ENCODE measurements around the gene TRIM4.
"Not testable (repeated sequence)": the region's sequence is repeated elsewhere in the genome, so short reads cannot be mapped to it uniquely, and the experiment has no call there.

Gene TRIM4

GRCh38 chr7:99919814-99920112 is 433 bp upstream of the TRIM4 start:
- DNase-seq (ENCODE audit: low spot score), result no peak

GRCh38 chr7:99910976-99911375 is 8.4 kb downstream of the TRIM4 start:
- DNase-seq (ENCODE audit: low spot score), result no peak

DNA sequence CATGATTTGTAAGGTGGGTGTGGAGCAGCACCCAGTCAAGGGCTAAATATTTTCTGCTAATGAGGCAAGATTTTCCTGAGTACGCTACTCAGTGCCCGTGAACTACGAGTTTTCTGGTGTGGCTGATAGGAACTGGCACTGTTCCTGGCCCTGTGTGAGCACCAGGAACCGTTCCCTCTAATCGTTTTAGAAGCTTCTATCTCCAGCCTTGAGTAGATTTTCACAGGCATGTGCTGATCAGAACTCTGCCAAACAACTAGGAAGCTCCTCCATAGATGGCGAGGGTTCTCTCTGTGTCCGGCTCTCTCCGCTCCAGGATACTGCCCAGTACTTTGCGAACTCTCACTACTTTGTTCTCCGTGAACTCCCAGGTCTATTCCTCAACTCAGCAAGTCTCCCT is 17.7 kb downstream of the TRIM4 start:
- DNase-seq (ENCODE audit: low spot score), result no peak

DNA sequence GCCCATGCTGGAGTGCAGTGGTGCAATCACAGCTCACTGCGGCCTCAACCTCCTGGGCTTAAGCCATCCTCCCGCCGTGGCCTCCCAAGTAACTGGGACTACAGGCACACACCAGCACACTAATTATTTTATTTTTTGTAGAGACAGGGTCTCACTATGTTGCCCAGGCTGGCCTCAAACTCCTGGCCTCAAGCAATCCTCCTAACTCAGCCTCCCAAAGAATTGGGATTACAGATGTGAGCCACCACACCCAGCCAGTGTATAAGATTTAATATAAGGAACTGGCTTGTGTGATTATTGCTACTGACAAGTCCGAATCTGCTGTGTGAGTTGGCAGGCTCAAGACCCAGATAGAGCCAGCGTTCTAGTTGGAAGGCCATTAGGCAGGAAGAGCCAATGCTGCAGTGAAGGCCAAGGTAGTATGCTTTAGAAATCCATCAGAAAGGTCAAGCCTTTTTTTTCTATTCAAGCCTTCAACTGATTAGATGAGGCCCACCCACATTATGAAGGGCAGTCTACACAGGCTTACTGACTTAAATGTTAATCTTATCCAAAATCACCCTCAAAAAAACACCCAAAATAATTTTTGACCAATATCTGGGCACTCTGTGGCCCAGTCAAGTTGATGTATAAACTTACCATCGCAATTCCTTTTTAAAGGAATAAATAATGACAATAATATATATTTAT is 19.4 kb downstream of the TRIM4 start:
- DNase-seq (ENCODE audit: low spot score), result no peak

DNA sequence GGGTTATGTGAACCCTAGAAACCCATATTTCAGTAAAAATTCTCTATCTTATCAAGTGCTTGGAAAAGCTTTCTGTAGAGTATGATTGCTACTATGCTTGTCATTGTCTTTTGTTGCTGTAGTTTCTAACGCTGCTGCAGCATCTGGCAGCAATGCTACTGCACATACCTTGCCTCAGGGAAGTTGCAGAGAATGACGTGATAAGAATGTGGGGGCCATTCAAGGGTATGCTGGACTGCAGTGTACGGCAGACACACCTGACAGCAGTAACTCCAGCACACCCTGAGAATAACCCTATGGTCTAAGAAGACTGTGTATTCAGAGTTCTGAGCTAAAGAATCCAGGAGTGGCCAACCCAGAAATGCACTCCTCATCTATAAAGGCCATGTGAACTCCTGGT is 20.5 kb downstream of the TRIM4 start:
- no peak for DNase-seq (ENCODE audit: low spot score)

DNA sequence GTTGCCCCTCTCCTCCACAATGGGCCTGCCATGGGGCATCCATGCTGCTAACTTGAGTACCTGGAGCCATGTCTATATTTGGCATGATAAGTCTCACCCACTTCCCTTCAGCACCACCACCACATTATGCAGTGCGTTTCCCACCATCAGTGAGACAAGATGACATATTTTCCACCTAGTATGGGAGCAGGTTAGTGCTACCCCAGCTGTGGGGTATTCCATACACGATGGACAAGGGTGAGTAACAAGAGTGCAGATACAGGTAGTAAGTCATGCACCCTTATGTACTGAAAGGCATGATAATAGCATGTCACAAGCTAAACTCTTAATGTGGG is 21.3 kb downstream of the TRIM4 start:
- DNase-seq (ENCODE audit: low spot score), result no peak

- no peak for DNase-seq (ENCODE audit: low spot score)
Observed at GRCh38 chr7:99897322-99898022, 21.9 kb downstream of the TRIM4 start.

- no peak for DNase-seq (ENCODE audit: low spot score)
Observed at GRCh38 chr7:99894738-99895137, 24.6 kb downstream of the TRIM4 start.

DNA sequence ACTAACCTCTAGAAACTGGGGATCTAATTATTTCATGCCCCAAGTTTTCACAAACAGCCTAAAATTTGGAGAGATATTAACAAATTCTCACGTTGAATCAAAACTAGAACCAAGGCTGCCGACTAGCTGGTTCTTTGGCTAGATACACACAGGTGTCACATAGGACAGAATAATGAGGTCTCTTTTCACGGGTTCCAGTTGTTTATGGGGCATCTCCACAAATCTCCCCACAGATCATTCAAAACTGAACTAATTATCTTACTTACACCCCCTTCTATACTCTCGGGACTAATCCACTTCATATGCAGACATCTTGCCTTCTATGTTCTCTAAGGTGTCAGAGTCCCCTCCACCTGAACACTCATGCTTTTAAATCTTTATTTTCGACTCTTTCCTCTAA is 26.1 kb downstream of the TRIM4 start:
- DNase-seq (ENCODE audit: low spot score), result no peak

DNA sequence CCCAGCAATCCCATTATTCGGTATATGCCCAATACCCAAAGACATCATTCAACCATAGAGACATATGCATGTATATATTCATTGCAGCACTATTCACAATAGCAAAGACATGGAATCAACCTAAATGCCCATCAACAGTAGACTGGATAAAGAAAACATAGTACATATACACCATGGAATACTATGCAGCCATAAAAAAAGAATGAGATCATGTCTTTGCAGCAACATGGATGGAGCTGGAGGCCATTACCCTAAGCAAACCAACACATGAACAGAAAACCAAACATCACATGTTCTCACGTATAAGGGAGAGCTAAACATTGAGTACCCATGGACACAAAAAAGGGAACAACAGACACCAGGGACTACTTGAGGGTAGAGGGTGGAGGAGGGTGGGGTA is 29.0 kb downstream of the TRIM4 start:
- DNase-seq (ENCODE audit: low spot score), result not testable (repeated sequence)

- DNase-seq (ENCODE audit: low spot score), result not testable (repeated sequence)
Observed at GRCh38 chr7:99888366-99888765, 31.0 kb downstream of the TRIM4 start.

- no peak for DNase-seq (ENCODE audit: low spot score)
Observed at GRCh38 chr7:99881370-99881769, 38.0 kb downstream of the TRIM4 start.

GRCh38 chr7:99876933-99877332 is 42.4 kb downstream of the TRIM4 start, which contains the start of gene OR2AE1:
TSS of gene OR2AE1 (minus strand) at chr7:99877033. CDS start at chr7:99877033, 0 bp downstream.
- DNase-seq (ENCODE audit: low spot score), result no peak

GRCh38 chr7:99876491-99876890 is 42.8 kb downstream of the TRIM4 start:
- no peak for DNase-seq (ENCODE audit: low spot score)

GRCh38 chr7:99868246-99868645 is 51.1 kb downstream of the TRIM4 start:
- no peak for DNase-seq (ENCODE audit: low spot score)

DNA sequence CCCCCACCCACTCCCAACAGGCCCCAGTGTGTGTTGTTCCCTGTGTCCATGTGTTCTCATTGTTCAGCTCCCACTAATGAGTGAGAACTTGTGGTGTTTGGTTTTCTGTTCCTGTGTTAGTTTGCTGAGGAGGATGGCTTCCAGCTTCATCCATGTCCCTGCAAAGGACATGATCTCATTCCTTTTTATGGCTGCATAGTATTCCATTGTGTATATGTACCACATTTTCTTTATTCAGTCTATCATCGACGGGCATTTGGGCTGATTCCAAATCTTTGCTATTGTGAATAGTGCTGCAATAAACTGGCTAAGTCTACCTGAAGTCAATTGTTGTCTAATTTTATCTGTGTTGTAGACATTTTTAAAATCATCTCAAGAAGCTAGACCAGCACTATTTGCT is 51.9 kb downstream of the TRIM4 start:
- not testable (repeated sequence) for DNase-seq (ENCODE audit: low spot score)

- DNase-seq (ENCODE audit: low spot score), result no peak
Observed at GRCh38 chr7:99863847-99864440, 55.4 kb downstream of the TRIM4 start.

- no peak for DNase-seq (ENCODE audit: low spot score)
Observed at GRCh38 chr7:99860281-99861127, 58.8 kb downstream of the TRIM4 start.

- DNase-seq (ENCODE audit: low spot score), result no peak
Observed at GRCh38 chr7:99855236-99855635, 64.1 kb downstream of the TRIM4 start.

- DNase-seq (ENCODE audit: low spot score), result peak; percentile 41
Observed at GRCh38 chr7:99848420-99849216, 70.7 kb downstream of the TRIM4 start.

DNA sequence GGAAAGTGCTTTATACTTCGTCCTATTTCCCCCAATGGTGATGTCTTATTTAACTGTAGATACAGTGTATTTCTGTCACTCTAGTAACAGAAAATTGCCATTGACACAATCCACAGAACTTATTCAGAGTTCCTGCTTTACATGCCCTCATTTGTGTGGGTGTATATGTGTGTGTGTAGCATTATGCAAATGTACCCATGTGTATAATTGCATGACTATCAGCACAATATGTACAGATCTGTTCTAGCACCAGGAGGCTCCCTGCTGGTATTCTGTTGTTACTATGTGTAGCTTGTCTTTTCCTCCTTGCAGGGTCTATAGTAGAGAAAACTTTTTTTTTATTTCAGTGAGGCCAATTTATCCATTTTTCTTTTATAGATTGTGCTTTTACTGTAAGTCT is 75.0 kb downstream of the TRIM4 start:
- no peak for DNase-seq (ENCODE audit: low spot score)

GRCh38 chr7:99843808-99844207 is 75.5 kb downstream of the TRIM4 start:
- no peak for DNase-seq (ENCODE audit: low spot score)
